ENCODE results near the gene OSBPL10. TPM values are rescaled to one million over a fixed set of nuclear protein-coding genes. Genes with fewer than 3 reads are reported as not detected.

The OSBPL10 gene
- total and polyA plus RNA-seq, 8 donors, result 1.8 to 37.7 (median 5.9) TPM

DNA sequence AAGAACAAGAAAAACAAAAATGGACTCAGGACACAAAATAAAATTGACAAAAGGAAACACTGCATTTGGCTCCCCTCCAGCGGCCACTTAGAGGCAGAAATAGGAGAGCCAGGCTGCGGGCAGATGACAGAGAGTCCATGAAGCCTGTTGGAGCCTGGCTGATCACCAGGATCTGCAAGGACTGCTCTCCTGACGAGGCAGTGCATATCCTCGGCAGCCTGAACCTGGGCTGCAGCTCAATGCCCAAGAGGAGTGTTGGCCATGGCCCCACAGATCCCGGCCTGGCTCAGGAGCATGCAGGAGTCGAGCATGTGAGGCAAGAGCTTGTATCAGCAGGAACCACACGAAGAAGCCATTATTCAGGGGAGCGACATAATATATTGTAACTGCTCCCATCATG lies 248.5 kb downstream of the OSBPL10 start:
- no peak for TF ChIP-seq POLR2A (IDR thresholded peaks at IDR 0.05)
- TF ChIP-seq EP300 (IDR thresholded peaks at IDR 0.05), result no peak
- TF ChIP-seq CTCF (IDR thresholded peaks at IDR 0.05), result no peak
- TF ChIP-seq POLR2AphosphoS5 (IDR thresholded peaks at IDR 0.05), result no peak
- 83 to 94% (median 90%) methylated on average over 8 of the region's 8 CpGs for WGBS, 5 donors
- Histone ChIP-seq H3K4me3 (no peak overlapping the region), H3K36me3 (peaks cover 0 to 8% (median 0%) of the 10 kb centered on the region in 4 donors), H3K27me3 (no peaks in the 10 kb centered on the region), H3K9me3 (no peaks in the 10 kb centered on the region), H3K27ac (no peak overlapping the region), H3K4me1 (peaks cover 0 to 8% (median 6%) of the 10 kb centered on the region in 4 donors)
- intact Hi-C loops (cut with DNase I; ENCODE audit: low total_unique reads), result no loop called here
- DNase-seq, result no peak

DNA sequence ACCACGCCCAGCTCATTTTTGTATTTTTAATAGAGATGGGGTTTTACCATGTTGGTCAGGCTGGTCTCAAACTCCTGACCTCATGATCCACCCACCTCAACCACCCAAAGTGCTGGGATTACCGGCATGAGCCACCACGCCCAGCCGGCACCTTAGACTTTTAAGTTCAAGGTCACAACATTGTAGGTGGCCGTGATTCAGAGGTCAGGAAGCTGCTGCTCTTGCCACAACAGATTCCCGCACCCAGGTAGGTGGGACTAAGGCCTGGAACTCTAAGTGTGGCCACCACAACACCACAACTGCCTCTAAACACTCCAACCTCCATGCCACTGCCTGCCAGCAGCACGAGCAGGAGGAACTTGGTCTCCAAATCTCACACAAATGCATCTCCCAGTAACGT lies 251.5 kb downstream of the OSBPL10 start:
- intact Hi-C loops (cut with DNase I; ENCODE audit: low total_unique reads), result no loop called here
- WGBS, 5 donors, result 62 to 85% (median 78%) methylated on average over 8 of the region's 8 CpGs
- TF ChIP-seq POLR2A (IDR thresholded peaks at IDR 0.05) (no peak), POLR2AphosphoS5 (IDR thresholded peaks at IDR 0.05) (no peak), CTCF (IDR thresholded peaks at IDR 0.05) (no peak), EP300 (IDR thresholded peaks at IDR 0.05) (no peak)

GRCh38 chr3:31729082-31729481 lies 252.0 kb downstream of the OSBPL10 start:
- H3K9me3 ChIP-seq, result no peaks in the 10 kb centered on the region
- TF ChIP-seq CTCF (IDR thresholded peaks at IDR 0.05) (no peak), POLR2AphosphoS5 (IDR thresholded peaks at IDR 0.05) (no peak), EP300 (IDR thresholded peaks at IDR 0.05) (no peak), POLR2A (IDR thresholded peaks at IDR 0.05) (no peak)

More for the DNA sequence above, 251.5 kb downstream of the OSBPL10 start:
- no peak for DNase-seq
- H3K9me3 ChIP-seq, result no peaks in the 10 kb centered on the region
- H3K27me3 ChIP-seq, result no peaks in the 10 kb centered on the region
- no peak overlapping the region for H3K27ac ChIP-seq
- no peak overlapping the region for H3K4me3 ChIP-seq
- H3K36me3 ChIP-seq, result peaks cover 0 to 8% (median 0%) of the 10 kb centered on the region in 4 donors
- H3K4me1 ChIP-seq, result peaks cover 0 to 8% (median 6%) of the 10 kb centered on the region in 4 donors

DNA sequence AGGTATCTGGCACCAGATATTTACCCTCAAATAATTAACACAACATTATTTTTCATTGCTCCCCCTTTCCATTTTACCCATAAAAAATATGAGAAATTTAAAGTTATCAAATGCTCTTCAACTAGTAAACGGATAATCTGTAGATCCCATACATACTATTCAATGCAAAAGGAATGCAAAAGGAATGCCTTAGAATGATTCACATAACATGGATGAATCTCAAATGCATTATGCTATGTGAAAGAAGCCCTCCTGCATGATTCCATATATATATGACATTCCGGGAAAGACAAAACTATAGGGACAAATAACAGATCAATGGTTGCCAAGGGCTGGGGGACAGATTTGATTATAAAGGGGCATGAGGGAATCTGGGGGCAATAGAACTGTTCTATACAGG lies 252.7 kb downstream of the OSBPL10 start:
- DNase-seq, result no peak
- H3K27ac ChIP-seq, result no peak overlapping the region
- intact Hi-C loops (cut with DNase I; ENCODE audit: low total_unique reads), result no loop called here
- no peak overlapping the region for H3K4me3 ChIP-seq
- WGBS, 5 donors, result 94 to 99% (median 98%) methylated on average over 2 of the region's 2 CpGs
- H3K4me1 ChIP-seq, result peaks cover 0 to 8% (median 2%) of the 10 kb centered on the region in 4 donors
- H3K27me3 ChIP-seq, result no peaks in the 10 kb centered on the region
- TF ChIP-seq POLR2A (IDR thresholded peaks at IDR 0.05), result no peak
- TF ChIP-seq EP300 (IDR thresholded peaks at IDR 0.05), result no peak
- TF ChIP-seq CTCF (IDR thresholded peaks at IDR 0.05), result no peak
- TF ChIP-seq POLR2AphosphoS5 (IDR thresholded peaks at IDR 0.05), result no peak
- no peaks in the 10 kb centered on the region for H3K9me3 ChIP-seq
- H3K36me3 ChIP-seq, result peaks cover 0 to 8% (median 0%) of the 10 kb centered on the region in 4 donors

More at GRCh38 chr3:31729082-31729481, 252.0 kb downstream of the OSBPL10 start:
- 75 to 88% (median 77%) methylated on average over 3 of the region's 3 CpGs for WGBS, 5 donors
- Histone ChIP-seq H3K27me3 (no peaks in the 10 kb centered on the region), H3K4me3 (no peak overlapping the region), H3K27ac (no peak overlapping the region), H3K4me1 (peaks cover 0 to 8% (median 5%) of the 10 kb centered on the region in 4 donors), H3K36me3 (peaks cover 0 to 8% (median 0%) of the 10 kb centered on the region in 4 donors)
- intact Hi-C loops (cut with DNase I; ENCODE audit: low total_unique reads), result no loop called here
- no peak for DNase-seq

All from stomach (tissue), 9 donors.